OCI-LY1 (cell line): ENCODE measurements around the gene EPN2.

Source experiments
- H2AFZ ChIP-seq: fragments of 200-600 bp; sonication (generic), shearing (Covaris generic); 2 replicates; pipeline ENCODE4 v1.6.0; 2014; ENCODE audit warnings: antibody characterized with exemption, mild to moderate bottlenecking, low read length
- H3F3A ChIP-seq: fragments of 200-600 bp; sonication (generic), shearing (Covaris generic); 2 replicates; pipeline ENCODE4 v1.6.0; 2014; ENCODE audit warnings: mild to moderate bottlenecking, antibody characterized with exemption, low read length, moderate library complexity; ENCODE audit not compliant: insufficient read depth
- H3K27ac ChIP-seq: fragments of 200-600 bp; sonication (generic); 2 replicates; pipeline ENCODE4 v1.5.1; 2014; ENCODE audit warnings: low read length, mixed run types, mild to moderate bottlenecking, low read depth; ENCODE audit not compliant: poor library complexity, severe bottlenecking
- H3K27me3 ChIP-seq: fragments of 200-600 bp; sonication (generic); 2 replicates; pipeline ENCODE4 v1.6.0; 2014; ENCODE audit warnings: antibody characterized with exemption, mild to moderate bottlenecking, low read length, moderate library complexity; ENCODE audit not compliant: insufficient read depth
- H3K36me3 ChIP-seq: fragments of 200-600 bp; sonication (generic); 2 replicates; pipeline ENCODE4 v1.6.1; 2014; ENCODE audit warnings: mild to moderate bottlenecking, antibody characterized with exemption, low read length, moderate library complexity, mixed read lengths; ENCODE audit not compliant: insufficient read depth
- H3K4me1 ChIP-seq: fragments of 200-600 bp; sonication (generic); 2 replicates; pipeline ENCODE4 v1.5.1; 2014; ENCODE audit warnings: mild to moderate bottlenecking, low read length, moderate library complexity; ENCODE audit not compliant: insufficient read depth, severe bottlenecking
- H3K4me2 ChIP-seq: fragments of 200-600 bp; sonication (generic), shearing (Covaris generic); 2 replicates; pipeline ENCODE4 v1.6.1; 2014; ENCODE audit warnings: low read length
- H3K4me3 ChIP-seq: fragments of 200-600 bp; sonication (generic); 2 replicates; pipeline ENCODE4 v1.5.1; 2014; ENCODE audit warnings: low read length, low read depth, mild to moderate bottlenecking, mixed read lengths; ENCODE audit not compliant: poor library complexity, severe bottlenecking
- H3K79me2 ChIP-seq: fragments of 200-600 bp; shearing (Covaris generic); 2 replicates; pipeline ENCODE4 v1.6.1; 2016; ENCODE audit warnings: mixed run types, low read length, mixed read lengths; ENCODE audit not compliant: insufficient read depth
- H3K9ac ChIP-seq: fragments of 200-600 bp; sonication (generic), shearing (Covaris generic); 2 replicates; pipeline ENCODE4 v1.6.1; 2014; ENCODE audit warnings: mild to moderate bottlenecking, low read length, mixed read lengths
- H3K9me2 ChIP-seq: fragments of 200-600 bp; sonication (generic), shearing (Covaris generic); 2 replicates; pipeline ENCODE4 v1.6.1; 2014; ENCODE audit warnings: low read depth, mild to moderate bottlenecking, low read length, mixed read lengths
- H3K9me3 ChIP-seq: fragments of 200-600 bp; shearing (Covaris generic); 2 replicates; pipeline ENCODE4 v1.6.1; 2014; ENCODE audit warnings: low read length, mixed read lengths
- H4K20me1 ChIP-seq: fragments of 200-600 bp; sonication (generic), shearing (Covaris generic); 2 replicates; pipeline ENCODE4 v1.6.0; 2016; ENCODE audit warnings: mild to moderate bottlenecking, low read length; ENCODE audit not compliant: insufficient read depth
- CTCF ChIP-seq: fragments of 200-600 bp; sonication (generic), shearing (Covaris generic); IDR thresholded peaks from 2 replicates; pipeline ENCODE4 v1.5.1; 2017; ENCODE audit warnings: mild to moderate bottlenecking, antibody characterized with exemption, low read length, moderate library complexity, mixed read lengths
- EZH2 ChIP-seq: fragments of 200-600 bp; sonication (generic), shearing (Covaris generic); IDR thresholded peaks from 2 replicates; pipeline ENCODE4 v1.8.0; 2017; ENCODE audit warnings: borderline replicate concordance, mixed run types, mild to moderate bottlenecking, antibody characterized with exemption, low read length, moderate library complexity, mixed read lengths

The EPN2 gene

GRCh38 chr17:19319771-19320505 is 82.8 kb downstream of the EPN2 start:
- TF ChIP-seq EZH2 (no peak), CTCF (no peak)
- no peak overlapping the region for H3K4me2 ChIP-seq
- no peaks in the 10 kb centered on the region for H3K27me3 ChIP-seq
- no peaks in the 10 kb centered on the region for H3K9me3 ChIP-seq
- no peak overlapping the region for H3K9ac ChIP-seq
- no peaks in the 10 kb centered on the region for H3K9me2 ChIP-seq
- H3K79me2 ChIP-seq: no peaks in the 10 kb centered on the region
- no peak overlapping the region for H2AFZ ChIP-seq
- H3K36me3 ChIP-seq: no peaks in the 10 kb centered on the region
- H3K4me1 ChIP-seq: peaks cover 11% of the 10 kb centered on the region
- no peaks in the 10 kb centered on the region for H3F3A ChIP-seq
- H3K4me3 ChIP-seq: no peak overlapping the region
- H4K20me1 ChIP-seq: no peaks in the 10 kb centered on the region
- no peak overlapping the region for H3K27ac ChIP-seq

- Histone ChIP-seq H3F3A (no peaks in the 10 kb centered on the region), H3K4me1 (peaks cover 11% of the 10 kb centered on the region), H3K79me2 (no peaks in the 10 kb centered on the region), H3K9me2 (no peaks in the 10 kb centered on the region), H3K4me3 (no peak overlapping the region), H3K4me2 (no peak overlapping the region), H3K9ac (no peak overlapping the region), H3K27ac (no peak overlapping the region), H3K27me3 (peaks cover 6% of the 10 kb centered on the region; the same call in 1 of the 2 replicates), H4K20me1 (no peaks in the 10 kb centered on the region), H3K9me3 (0 out of 2 replicates have a peak, but pooled peaks cover 6% of the 10 kb centered on the region), H2AFZ (no peak overlapping the region), H3K36me3 (0 out of 2 replicates have a peak, but pooled peaks cover 4% of the 10 kb centered on the region)
- TF ChIP-seq CTCF (no peak), EZH2 (no peak)
Observed at GRCh38 chr17:19320876-19321275, 83.7 kb downstream of the EPN2 start.

- Histone ChIP-seq H3K9me2 (no peaks in the 10 kb centered on the region), H3K27ac (no peak overlapping the region), H3K36me3 (0 out of 2 replicates have a peak, but pooled peaks cover 4% of the 10 kb centered on the region), H4K20me1 (no peaks in the 10 kb centered on the region), H3K79me2 (no peaks in the 10 kb centered on the region), H3K4me3 (no peak overlapping the region), H2AFZ (no peak overlapping the region), H3F3A (no peaks in the 10 kb centered on the region), H3K4me1 (peaks cover 11% of the 10 kb centered on the region), H3K9me3 (0 out of 2 replicates have a peak, but pooled peaks cover 6% of the 10 kb centered on the region), H3K4me2 (no peak overlapping the region), H3K27me3 (peaks cover 9% of the 10 kb centered on the region; the same call in 1 of the 2 replicates), H3K9ac (no peak overlapping the region)
- peak; percentile 26; the same call in 1 of the 2 replicates for TF ChIP-seq CTCF
- no peak for TF ChIP-seq EZH2
Observed at GRCh38 chr17:19321481-19322128, 84.4 kb downstream of the EPN2 start.
